PC-3 (cell line): Measurements from ENCODE around the gene IQCE. TPM values are rescaled to one million over a fixed set of nuclear protein-coding genes. Genes with fewer than 3 reads are reported as not detected.

Experiments
- ATAC-seq: fragments of 200-7000 bp; cut with Tn5 transposase; 2 replicates; pipeline ENCODE4 v1.9.1; 2020; ENCODE audit warnings: mild to moderate bottlenecking, moderate library complexity
- BruUV-seq: library from RNA; stranded (reverse); fragments of 400-500 nt; replicated peaks from 2 replicates; lab custom pipeline; 2021; lab: Mats Ljungman, UMichigan
- CTCF ChIA-PET: fragments of 300-600 bp; sonication (Branson Sonifier 250); formaldehyde crosslinking; loops from one replicate; lab custom pipeline; 2022; ENCODE audit warnings: antibody characterized with exemption; lab: Charles Lee
- POLR2A ChIA-PET: fragments of 300-600 bp; sonication (Branson Sonifier 250); formaldehyde crosslinking; loops from one replicate; lab custom pipeline; 2022; ENCODE audit warnings: antibody characterized with exemption; ENCODE audit not compliant: unreplicated experiment; lab: Charles Lee
- DNase-seq: peaks from one replicate; pipeline ENCODE4 v3.0.0-alpha.2; 2015
- H2AFZ ChIP-seq: fragments of 300-600 bp; sonication (generic); 2 replicates; pipeline ENCODE4 v1.6.0; 2016; ENCODE audit warnings: antibody characterized with exemption, low read length
- H3F3A ChIP-seq: fragments of 300-600 bp; sonication (generic); one replicate; pipeline ENCODE4 v1.6.0; 2017; ENCODE audit warnings: antibody characterized with exemption, low read length, control low read depth, mild to moderate bottlenecking; ENCODE audit not compliant: unreplicated experiment
- H3K27ac ChIP-seq: fragments of 300-600 bp; sonication (generic); 2 replicates; pipeline ENCODE4 v1.5.1; 2016; ENCODE audit warnings: mild to moderate bottlenecking, low read length
- H3K27me3 ChIP-seq: fragments of 300-600 bp; sonication (generic); 2 replicates; pipeline ENCODE4 v1.6.1; 2016; ENCODE audit warnings: low read length, mixed read lengths
- H3K36me3 ChIP-seq: fragments of 300-600 bp; sonication (generic); 2 replicates; pipeline ENCODE4 v1.6.1; 2016; ENCODE audit warnings: low read depth, mixed run types, low read length, mixed read lengths
- H3K4me1 ChIP-seq: fragments of 300-600 bp; sonication (generic); 2 replicates; pipeline ENCODE4 v1.5.1; 2016; ENCODE audit warnings: low read length; ENCODE audit not compliant: insufficient read depth
- H3K4me2 ChIP-seq: fragments of 300-600 bp; sonication (generic); 2 replicates; pipeline ENCODE4 v1.6.0; 2016; ENCODE audit warnings: low read length
- H3K4me3 ChIP-seq: fragments of 300-600 bp; sonication (generic); 2 replicates; pipeline ENCODE4 v1.5.1; 2016; ENCODE audit warnings: mild to moderate bottlenecking, low read length, mixed read lengths
- H3K79me2 ChIP-seq: fragments of 300-600 bp; sonication (generic); 2 replicates; pipeline ENCODE4 v1.6.1; 2017; ENCODE audit warnings: low read length, mixed read lengths
- H3K9ac ChIP-seq: fragments of 300-600 bp; sonication (generic); 2 replicates; pipeline ENCODE4 v1.6.0; 2016; ENCODE audit warnings: mild to moderate bottlenecking, low read length
- H3K9me2 ChIP-seq: fragments of 300-600 bp; sonication (generic); replicated peaks from 2 replicates; pipeline ENCODE4 v1.6.1; 2016; ENCODE audit warnings: mixed run types, low read length, mixed read lengths
- H3K9me3 ChIP-seq: fragments of 300-600 bp; sonication (generic); 2 replicates; pipeline ENCODE4 v1.6.1; 2016; ENCODE audit warnings: low read length, mixed read lengths
- H4K20me1 ChIP-seq: fragments of 300-600 bp; sonication (generic); 2 replicates; pipeline ENCODE4 v1.6.1; 2016; ENCODE audit warnings: low read length, mixed read lengths
- EZH2 ChIP-seq: fragments of 300-600 bp; sonication (generic); IDR thresholded peaks from one replicate; pipeline ENCODE4 v1.6.1; 2017; ENCODE audit warnings: antibody characterized with exemption, mild to moderate bottlenecking, low read length; ENCODE audit not compliant: unreplicated experiment
- EZH2phosphoT487 ChIP-seq: fragments of 300-600 bp; sonication (generic); IDR thresholded peaks from 2 replicates; pipeline ENCODE4 v1.6.1; 2018; ENCODE audit warnings: mild to moderate bottlenecking, antibody characterized with exemption, low read length, borderline replicate concordance
- intact Hi-C: fragments of 100-400 bp; cut with micrococcal nuclease; formaldehyde crosslinking; loops from 2 replicates; pipeline ENCODE4 v1.9.0; 2023
- total RNA-seq: library from RNA; depleted of rRNA; stranded (reverse); fragments of >200 nt; gene quantifications from 2 replicates; pipeline ENCODE4 v1.2.3, GENCODE V29; 2014
- TF ChIP-seq, protein P1 (sequence below): fragments of 300-600 bp; sonication (generic); conservative IDR thresholded peaks from 2 replicates; pipeline ENCODE4 v1.5.1; 2017; ENCODE audit warnings: antibody characterized with exemption, low read depth, mild to moderate bottlenecking, low read length

Gene IQCE
- total RNA-seq, 1 experiment from 2014 or later: 9.7 TPM

DNA sequence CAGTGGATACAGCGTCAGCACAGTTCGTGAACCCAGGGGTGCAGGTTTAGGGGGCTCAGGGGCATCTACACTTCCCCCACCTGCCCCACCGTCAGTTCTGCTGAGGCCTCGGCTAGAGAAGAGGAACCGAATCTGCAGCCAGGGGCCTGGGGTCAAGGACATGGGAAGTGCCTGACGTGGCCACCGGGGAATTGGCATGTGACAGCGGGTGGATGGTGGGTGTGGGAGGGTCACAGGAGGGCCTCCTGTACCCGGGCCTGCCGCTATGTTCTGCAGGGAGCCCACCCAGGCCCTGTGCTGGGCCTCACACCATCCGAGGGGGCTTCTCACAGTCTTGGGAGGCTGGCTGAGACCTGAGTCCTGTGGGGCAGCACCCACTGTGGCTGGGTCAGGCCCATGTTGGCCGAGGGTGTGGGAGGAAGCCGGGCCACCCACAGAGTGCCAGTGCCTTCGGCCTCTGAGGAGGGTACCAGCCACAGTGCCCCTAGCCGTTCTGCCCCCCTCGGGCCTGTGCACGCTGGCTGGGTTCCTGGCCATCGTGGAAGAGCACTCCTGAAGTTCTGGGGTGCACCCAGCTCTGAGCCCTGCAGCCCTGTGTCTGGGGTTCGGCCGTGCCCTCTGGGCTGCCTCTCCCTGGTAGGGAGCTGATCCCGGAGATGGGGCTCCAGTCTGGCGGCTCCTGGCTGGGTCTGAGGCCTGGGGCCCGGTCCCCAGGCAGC is 78.9 kb downstream of the IQCE start:
- no peak overlapping the region for H3K27ac ChIP-seq
- intact Hi-C loops: no loop called here
- no peak overlapping the region for H3K4me3 ChIP-seq
- peaks cover 13% of the 10 kb centered on the region; the same call in 1 of the 2 replicates for H4K20me1 ChIP-seq
- TF ChIP-seq EZH2 (no peak), EZH2phosphoT487 (no peak)
- TF ChIP-seq, protein P1, sequence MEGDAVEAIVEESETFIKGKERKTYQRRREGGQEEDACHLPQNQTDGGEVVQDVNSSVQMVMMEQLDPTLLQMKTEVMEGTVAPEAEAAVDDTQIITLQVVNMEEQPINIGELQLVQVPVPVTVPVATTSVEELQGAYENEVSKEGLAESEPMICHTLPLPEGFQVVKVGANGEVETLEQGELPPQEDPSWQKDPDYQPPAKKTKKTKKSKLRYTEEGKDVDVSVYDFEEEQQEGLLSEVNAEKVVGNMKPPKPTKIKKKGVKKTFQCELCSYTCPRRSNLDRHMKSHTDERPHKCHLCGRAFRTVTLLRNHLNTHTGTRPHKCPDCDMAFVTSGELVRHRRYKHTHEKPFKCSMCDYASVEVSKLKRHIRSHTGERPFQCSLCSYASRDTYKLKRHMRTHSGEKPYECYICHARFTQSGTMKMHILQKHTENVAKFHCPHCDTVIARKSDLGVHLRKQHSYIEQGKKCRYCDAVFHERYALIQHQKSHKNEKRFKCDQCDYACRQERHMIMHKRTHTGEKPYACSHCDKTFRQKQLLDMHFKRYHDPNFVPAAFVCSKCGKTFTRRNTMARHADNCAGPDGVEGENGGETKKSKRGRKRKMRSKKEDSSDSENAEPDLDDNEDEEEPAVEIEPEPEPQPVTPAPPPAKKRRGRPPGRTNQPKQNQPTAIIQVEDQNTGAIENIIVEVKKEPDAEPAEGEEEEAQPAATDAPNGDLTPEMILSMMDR: no peak
- H3K27me3 ChIP-seq: no peaks in the 10 kb centered on the region
- H3K4me2 ChIP-seq: no peak overlapping the region
- no peak for DNase-seq
- H3K36me3 ChIP-seq: no peaks in the 10 kb centered on the region
- no peaks in the 10 kb centered on the region for H3F3A ChIP-seq
- no peaks in the 10 kb centered on the region for H3K9me3 ChIP-seq
- POLR2A ChIA-PET: interaction anchor here (0.6 kb wide), 1 partner anchor 371 kb away, joined by 5 read pairs; no protein-coding TSS in a partner anchor
- CTCF ChIA-PET: no interaction called here
- no peaks in the 10 kb centered on the region for H3K9me2 ChIP-seq
- H3K9ac ChIP-seq: no peak overlapping the region
- no peak for ATAC-seq
- no peak overlapping the region for H2AFZ ChIP-seq
- H3K79me2 ChIP-seq: peaks cover 51% of the 10 kb centered on the region
- BruUV-seq: no TSS peak
- peaks cover 11% of the 10 kb centered on the region for H3K4me1 ChIP-seq

DNA sequence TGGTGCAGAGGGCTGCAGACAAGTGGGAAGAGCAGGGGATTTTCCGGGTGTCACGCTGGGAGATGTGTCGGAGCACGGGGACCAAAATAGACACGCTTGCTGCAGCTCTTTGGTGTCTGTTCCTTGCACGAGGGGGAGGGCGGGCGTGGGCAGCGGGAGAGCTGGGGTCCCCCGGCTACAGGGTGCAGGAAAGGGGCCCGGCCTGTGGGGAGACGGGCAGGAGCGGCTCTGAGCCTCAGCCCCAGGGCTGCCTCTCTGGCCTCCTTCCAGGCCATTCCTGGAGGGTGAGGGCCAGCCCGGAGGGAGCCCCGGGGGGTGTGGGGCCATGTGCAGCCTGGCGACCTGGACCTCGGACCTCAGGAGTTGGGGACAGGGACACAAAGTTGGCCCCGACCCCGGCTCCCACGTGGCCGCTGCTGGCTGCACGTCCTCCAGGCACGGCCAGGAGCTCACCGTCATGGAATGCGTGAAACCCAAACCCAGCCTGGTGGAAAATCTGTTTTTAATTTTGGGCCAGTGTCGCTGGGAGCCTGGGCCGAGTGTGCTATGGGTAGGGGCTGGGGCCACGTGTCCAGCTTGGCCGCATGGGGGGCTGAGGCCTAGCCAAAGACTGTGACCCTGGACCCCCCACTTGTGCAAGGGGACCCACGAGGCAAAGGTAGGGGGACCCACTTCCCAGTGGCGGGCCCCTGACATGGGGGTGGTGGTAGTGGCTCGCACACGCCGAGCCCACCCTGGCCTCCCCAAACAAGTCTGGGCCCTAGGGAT is 79.6 kb downstream of the IQCE start:
- BruUV-seq: no TSS peak
- no peak overlapping the region for H3K4me2 ChIP-seq

More for the DNA sequence above, 79.6 kb downstream of the IQCE start:
- no peaks in the 10 kb centered on the region for H3K9me2 ChIP-seq
- no peaks in the 10 kb centered on the region for H3F3A ChIP-seq
- no peaks in the 10 kb centered on the region for H3K9me3 ChIP-seq
- H3K27me3 ChIP-seq: no peaks in the 10 kb centered on the region
- intact Hi-C loops: no loop called here
- ATAC-seq (no peak), DNase-seq (no peak)
- H3K4me3 ChIP-seq: no peak overlapping the region
- ChIA-PET POLR2A (interaction anchor here (0.6 kb wide), 1 partner anchor 372 kb away, joined by 5 read pairs; no protein-coding TSS in a partner anchor), CTCF (no interaction called here)
- H3K79me2 ChIP-seq: peaks cover 44% of the 10 kb centered on the region
- TF ChIP-seq EZH2phosphoT487: no peak
- TF ChIP-seq, protein P1: no peak
- no peak for TF ChIP-seq EZH2
- peaks cover 13% of the 10 kb centered on the region; the same call in 1 of the 2 replicates for H4K20me1 ChIP-seq
- H3K4me1 ChIP-seq: peaks cover 9% of the 10 kb centered on the region
- H3K9ac ChIP-seq: no peak overlapping the region
- H2AFZ ChIP-seq: no peak overlapping the region
- no peaks in the 10 kb centered on the region for H3K36me3 ChIP-seq
- H3K27ac ChIP-seq: no peak overlapping the region
